ENCODE data around the gene ZBTB40. TPM values are rescaled to one million over a fixed set of nuclear protein-coding genes. Genes with fewer than 3 reads are reported as not detected.
A peak's percentile ranks its signal among the peaks of the same experiment; 100 is the strongest.

Gene ZBTB40
- total RNA-seq, 1 experiment from 2014 or later: 19.5 TPM

GRCh38 chr1:22573237-22573636 lies 121.6 kb downstream of the ZBTB40 start:
- no TSS peak for BruUV-seq (replicated peaks)
- H3K79me2 ChIP-seq (ENCODE audit: insufficient read depth, low read length): no peaks in the 10 kb centered on the region
- TF ChIP-seq YY1 (IDR thresholded peaks at IDR 0.05; ENCODE audit: extremely low read depth, insufficient replicate concordance, low read depth, low read length) (no peak), EZH2phosphoT487 (IDR thresholded peaks at IDR 0.05; ENCODE audit: borderline replicate concordance) (no peak), EGR1 (IDR thresholded peaks at IDR 0.05; ENCODE audit: low read depth) (no peak), TCF7L2 (IDR thresholded peaks at IDR 0.05; ENCODE audit: borderline replicate concordance, extremely low read depth, insufficient read depth, insufficient read length) (no peak), CBX3 (IDR thresholded peaks at IDR 0.05; ENCODE audit: low read depth) (no peak), RAD21 (IDR thresholded peaks at IDR 0.05; ENCODE audit: low read depth) (no peak), JUND (IDR thresholded peaks at IDR 0.05) (no peak), SP1 (IDR thresholded peaks at IDR 0.05; ENCODE audit: low read depth) (no peak)
- H3K9ac ChIP-seq (ENCODE audit: low read length): no peak overlapping the region
- no peaks in the 10 kb centered on the region for H4K20me1 ChIP-seq (ENCODE audit: insufficient read depth)
- H3K9me3 ChIP-seq (ENCODE audit: control insufficient read depth in 1 of 2, insufficient read depth in 1 of 2, low read depth in 1 of 2, low read length in 2 of 2): peaks cover 0 to 6% of the 10 kb centered on the region in 2 experiments; a peak in 1 of 4 replicates
- RAD21 ChIA-PET (ENCODE audit: low non-redundant PET in 1 of 2, low total read pairs in 2 of 2, uncharacterized antibody in 2 of 2, unreplicated experiment in 2 of 2): no interaction called here
- H3K4me1 ChIP-seq (ENCODE audit: control insufficient read depth in 1 of 2, insufficient read depth in 2 of 2, low read length in 2 of 2): no peaks in the 10 kb centered on the region
- CTCF ChIA-PET: no interaction called here
- intact Hi-C loops (cut with micrococcal nuclease): no loop called here
- H3K4me2 ChIP-seq (ENCODE audit: low read length): no peak overlapping the region
- H2AFZ ChIP-seq (ENCODE audit: low read depth, low read length, poor library complexity, severe bottlenecking): no peak overlapping the region
- no peak overlapping the region for H3K27ac ChIP-seq (ENCODE audit: low read depth, low read length)
- no peak overlapping the region for H3K4me3 ChIP-seq (replicated peaks in 1 of 2; ENCODE audit: low read depth in 1 of 2, low read length in 2 of 2)
- H3K9me2 ChIP-seq (ENCODE audit: insufficient read depth): no peaks in the 10 kb centered on the region
- POLR2A ChIA-PET: no interaction called here
- DNase-seq (ENCODE audit: low read depth, low spot score) (no peak), ATAC-seq (no peak)
- H3K36me3 ChIP-seq (ENCODE audit: control insufficient read depth in 1 of 2, insufficient read depth in 2 of 2, low read length in 2 of 2): no peaks in the 10 kb centered on the region
- peaks cover 10% of the 10 kb centered on the region; the same call in 1 of the 2 replicates for H3K27me3 ChIP-seq (ENCODE audit: insufficient read depth, low read length)

GRCh38 chr1:22575532-22576149 lies 124.0 kb downstream of the ZBTB40 start:
- BruUV-seq (replicated peaks): no TSS peak
- Histone ChIP-seq H4K20me1 (ENCODE audit: insufficient read depth) (no peaks in the 10 kb centered on the region), H3K4me2 (ENCODE audit: low read length) (no peak overlapping the region), H2AFZ (ENCODE audit: low read depth, low read length, poor library complexity, severe bottlenecking) (no peak overlapping the region), H3K4me1 (ENCODE audit: control insufficient read depth in 1 of 2, insufficient read depth in 2 of 2, low read length in 2 of 2) (no peaks in the 10 kb centered on the region), H3K36me3 (ENCODE audit: control insufficient read depth in 1 of 2, insufficient read depth in 2 of 2, low read length in 2 of 2) (no peaks in the 10 kb centered on the region), H3K79me2 (ENCODE audit: insufficient read depth, low read length) (no peaks in the 10 kb centered on the region), H3K27me3 (ENCODE audit: insufficient read depth, low read length) (peaks cover 10% of the 10 kb centered on the region; the same call in 1 of the 2 replicates), H3K27ac (ENCODE audit: low read depth, low read length) (no peak overlapping the region), H3K9me3 (ENCODE audit: control insufficient read depth in 1 of 2, insufficient read depth in 1 of 2, low read depth in 1 of 2, low read length in 2 of 2) (peaks cover 0 to 18% of the 10 kb centered on the region in 2 experiments; a peak in 1 of 4 replicates), H3K9ac (ENCODE audit: low read length) (no peak overlapping the region), H3K4me3 (replicated peaks in 1 of 2; ENCODE audit: low read depth in 1 of 2, low read length in 2 of 2) (no peak overlapping the region), H3K9me2 (ENCODE audit: insufficient read depth) (no peaks in the 10 kb centered on the region)
- DNase-seq (ENCODE audit: low read depth, low spot score): no peak
- TF ChIP-seq CTCF (IDR thresholded peaks at IDR 0.05 in 2 of 3, conservative IDR thresholded peaks at IDR 0.05 in 1 of 3; ENCODE audit: borderline replicate concordance in 1 of 3, insufficient read depth in 1 of 3, low read depth in 2 of 3, low read length in 2 of 3) (0 out of 6 replicates have a peak, but pooled peaks of 1 of the 3 experiments have one; percentile 2), RAD21 (IDR thresholded peaks at IDR 0.05; ENCODE audit: low read depth) (no peak)
- intact Hi-C loops (cut with micrococcal nuclease): no loop called here
- ChIA-PET CTCF (no interaction called here), RAD21 (ENCODE audit: low non-redundant PET in 1 of 2, low total read pairs in 2 of 2, uncharacterized antibody in 2 of 2, unreplicated experiment in 2 of 2) (no interaction called here), POLR2A (no interaction called here)
- no peak for ATAC-seq

Measured in HCT116 (cell line).